Endodermal cell (in vitro differentiated cells): ENCODE measurements around the gene IL24. TPM values are rescaled to one million over a fixed set of nuclear protein-coding genes. Genes with fewer than 3 reads are reported as not detected.

Experiments used
- DNase-seq: peaks from one replicate; pipeline ENCODE4 v3.0.0-alpha.2; 2017
- H3K27ac ChIP-seq: 2 replicates; pipeline ENCODE4 v1.5.1; 2013; ENCODE audit warnings: mild to moderate bottlenecking, low read depth, low read length, moderate library complexity
- H3K27me3 ChIP-seq: 2 replicates; pipeline ENCODE4 v1.6.1; 2013; ENCODE audit warnings: mild to moderate bottlenecking, low read length, moderate library complexity; ENCODE audit not compliant: insufficient read depth, control insufficient read depth, poor library complexity, severe bottlenecking
- H3K36me3 ChIP-seq: 2 replicates; pipeline ENCODE4 v1.7.0; 2013; ENCODE audit warnings: mild to moderate bottlenecking, low read length, moderate library complexity; ENCODE audit not compliant: control insufficient read depth, insufficient read depth
- H3K4me1 ChIP-seq: one replicate; pipeline ENCODE4 v1.7.0; 2013; ENCODE audit warnings: low read length; ENCODE audit not compliant: control insufficient read depth, insufficient read depth
- H3K4me3 ChIP-seq: 2 replicates; pipeline ENCODE4 v1.5.1; 2013; ENCODE audit warnings: mild to moderate bottlenecking, low read length, moderate library complexity
- H3K9ac ChIP-seq: 2 replicates; pipeline ENCODE4 v1.6.1; 2013; ENCODE audit warnings: mild to moderate bottlenecking, low read length, moderate library complexity; ENCODE audit not compliant: poor library complexity, severe bottlenecking; ENCODE audit errors: extremely low read depth
- H3K9me3 ChIP-seq: 2 replicates; pipeline ENCODE4 v1.6.1; 2013; ENCODE audit warnings: mild to moderate bottlenecking, low read length, moderate library complexity; ENCODE audit not compliant: control insufficient read depth
- H3K27ac Mint-ChIP-seq: 2 replicates; pipeline ENCODE4 v1.8.0; 2020; ENCODE audit warnings: mixed read lengths
- H3K27me3 Mint-ChIP-seq: 2 replicates; pipeline ENCODE4 v1.8.0; 2021; ENCODE audit warnings: mild to moderate bottlenecking, mixed read lengths; ENCODE audit not compliant: insufficient read depth
- H3K36me3 Mint-ChIP-seq: 2 replicates; pipeline ENCODE4 v1.8.0; 2020; ENCODE audit warnings: low read depth, mixed read lengths
- H3K4me1 Mint-ChIP-seq: 2 replicates; pipeline ENCODE4 v1.8.0; 2020; ENCODE audit warnings: mixed read lengths
- H3K4me3 Mint-ChIP-seq: 2 replicates; pipeline ENCODE4 v1.8.0; 2020; ENCODE audit warnings: mild to moderate bottlenecking, moderate library complexity, mixed read lengths
- H3K9me3 Mint-ChIP-seq: 2 replicates; pipeline ENCODE4 v1.8.0; 2020; ENCODE audit warnings: mild to moderate bottlenecking, mixed read lengths
- WGBS, 2 experiments: methylation state at CpG; one replicate each; pipeline versions ENCODE4 v1.1.5 to v1.1.7; 2013; ENCODE audit warnings: missing lambda C conversion rate in 2 of 2, mixed read lengths in 1 of 2; ENCODE audit not compliant: insufficient coverage in 1 of 2, insufficient read length in 1 of 2; 5-methylcytosine and 5-hydroxymethylcytosine counted together
- total RNA-seq, 2 donors: library from RNA; stranded (reverse); fragmentation: NEBNext Ultra II Directional in 1 of 2; extraction: Animal tissue kit (Norgen Biotek cat#: 25700) in 1 of 2; gene quantifications; 2 replicates in 1 of 2; 3 replicates in 1 of 2; pipeline ENCODE4 v1.2.1, GENCODE V29; 2021
- TF ChIP-seq, protein P1 (sequence below): fragments of 200-600 bp; sonication (generic); conservative IDR thresholded peaks from 2 replicates; pipeline ENCODE4 v1.5.0; 2021; ENCODE audit warnings: antibody characterized with exemption, mild to moderate bottlenecking

Gene IL24
- total RNA-seq, 2 donors from 2014 or later, result not detected

DNA sequence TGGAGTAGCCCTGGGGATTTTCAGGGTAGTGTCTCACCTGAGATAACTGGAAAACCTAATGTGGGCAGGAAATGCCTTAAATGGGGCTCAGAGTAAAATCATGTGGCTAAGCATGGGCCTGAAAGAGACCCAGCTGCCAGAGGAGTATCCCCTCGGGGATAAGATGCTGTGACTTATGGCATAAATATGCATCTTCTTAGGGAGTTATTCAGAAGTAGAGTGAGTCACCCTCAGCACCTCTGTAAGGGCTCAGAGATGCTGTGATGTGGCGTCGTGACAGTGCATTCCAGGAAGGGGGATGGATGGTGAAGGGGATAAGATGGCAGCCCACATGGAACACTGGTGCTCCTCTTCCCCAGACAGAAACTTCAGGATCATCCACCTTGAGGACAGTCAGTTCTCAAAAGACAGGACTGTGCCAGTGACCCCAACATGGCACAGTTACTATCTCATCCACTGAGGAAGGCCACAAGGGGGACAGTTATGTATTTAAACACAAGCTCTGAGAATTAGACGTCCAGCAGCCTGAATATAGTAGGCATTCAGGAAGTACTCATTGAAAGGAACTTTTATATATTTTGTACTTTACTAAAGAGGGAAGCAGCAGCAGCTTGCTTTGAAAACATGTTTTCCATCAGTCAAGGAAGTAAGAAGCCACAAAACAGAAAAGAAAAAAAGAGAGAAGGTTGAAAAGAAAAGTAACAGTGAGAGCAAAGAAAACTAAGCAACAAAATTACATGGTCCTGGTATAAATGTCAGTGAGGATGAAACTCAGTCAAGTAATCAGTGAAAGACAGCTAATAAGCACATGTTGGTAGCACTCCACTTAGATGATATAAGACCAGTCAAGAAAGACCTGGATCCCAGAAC, 8.3 kb downstream of the IL24 start:
- no peak for DNase-seq
- Histone ChIP-seq H3K4me1 (no peaks in the 10 kb centered on the region), H3K4me3 (no peak overlapping the region), H3K9ac (no peak overlapping the region), H3K27me3 (peaks cover 55% of the 10 kb centered on the region), H3K36me3 (no peaks in the 10 kb centered on the region), H3K27ac (no peak overlapping the region), H3K9me3 (no peaks in the 10 kb centered on the region)
- Mint-ChIP-seq H3K9me3 (no peaks in the 10 kb centered on the region), H3K4me3 (no peak overlapping the region), H3K4me1 (peaks cover 4% of the 10 kb centered on the region), H3K27ac (no peak overlapping the region), H3K27me3 (peaks cover 65% of the 10 kb centered on the region), H3K36me3 (no peaks in the 10 kb centered on the region)
- WGBS, 2 experiments, result 50 to 74% methylated on average over 1 to 4 of the region's 4 CpGs
- TF ChIP-seq, protein P1, sequence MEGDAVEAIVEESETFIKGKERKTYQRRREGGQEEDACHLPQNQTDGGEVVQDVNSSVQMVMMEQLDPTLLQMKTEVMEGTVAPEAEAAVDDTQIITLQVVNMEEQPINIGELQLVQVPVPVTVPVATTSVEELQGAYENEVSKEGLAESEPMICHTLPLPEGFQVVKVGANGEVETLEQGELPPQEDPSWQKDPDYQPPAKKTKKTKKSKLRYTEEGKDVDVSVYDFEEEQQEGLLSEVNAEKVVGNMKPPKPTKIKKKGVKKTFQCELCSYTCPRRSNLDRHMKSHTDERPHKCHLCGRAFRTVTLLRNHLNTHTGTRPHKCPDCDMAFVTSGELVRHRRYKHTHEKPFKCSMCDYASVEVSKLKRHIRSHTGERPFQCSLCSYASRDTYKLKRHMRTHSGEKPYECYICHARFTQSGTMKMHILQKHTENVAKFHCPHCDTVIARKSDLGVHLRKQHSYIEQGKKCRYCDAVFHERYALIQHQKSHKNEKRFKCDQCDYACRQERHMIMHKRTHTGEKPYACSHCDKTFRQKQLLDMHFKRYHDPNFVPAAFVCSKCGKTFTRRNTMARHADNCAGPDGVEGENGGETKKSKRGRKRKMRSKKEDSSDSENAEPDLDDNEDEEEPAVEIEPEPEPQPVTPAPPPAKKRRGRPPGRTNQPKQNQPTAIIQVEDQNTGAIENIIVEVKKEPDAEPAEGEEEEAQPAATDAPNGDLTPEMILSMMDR, result no peak

DNA sequence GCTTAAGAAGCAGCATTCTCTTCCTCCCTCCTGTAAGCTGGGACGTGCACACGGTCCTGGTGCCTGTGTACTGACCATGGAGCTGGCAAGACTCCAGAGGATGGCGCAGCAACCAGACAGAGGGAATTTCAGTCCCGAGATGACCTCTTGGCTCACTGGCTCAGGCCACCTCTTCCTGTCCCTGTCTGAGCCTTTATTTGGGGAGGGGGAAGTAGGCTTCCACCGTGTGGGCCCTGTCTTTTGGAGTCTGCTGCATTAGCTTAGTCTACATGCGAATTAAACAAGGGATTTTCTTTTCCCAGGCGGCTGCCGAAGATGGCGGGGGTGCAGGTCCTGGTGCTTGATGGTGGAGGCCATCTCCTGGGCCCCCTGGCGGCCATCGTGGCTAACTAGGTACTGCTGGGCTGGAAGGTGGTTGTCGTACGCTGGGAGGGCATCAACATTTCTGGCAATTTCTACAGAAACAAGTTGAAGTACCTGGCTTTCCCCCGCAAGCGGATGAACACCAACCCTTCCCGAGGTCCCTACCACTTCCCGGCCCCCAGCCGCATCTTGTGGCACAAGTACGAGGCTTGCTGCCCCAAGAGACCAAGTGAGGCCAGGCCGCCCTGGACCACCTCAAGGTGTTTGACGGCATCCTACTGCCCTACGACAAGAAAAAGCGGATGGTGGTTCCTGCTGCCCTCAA, 10.2 kb downstream of the IL24 start:
- Mint-ChIP-seq H3K9me3 (no peaks in the 10 kb centered on the region), H3K27ac (no peak overlapping the region), H3K4me1 (peaks cover 4% of the 10 kb centered on the region), H3K36me3 (no peaks in the 10 kb centered on the region), H3K4me3 (no peak overlapping the region), H3K27me3 (peaks cover 66% of the 10 kb centered on the region)
- Histone ChIP-seq H3K27me3 (peaks cover 60% of the 10 kb centered on the region), H3K27ac (no peak overlapping the region), H3K4me3 (no peak overlapping the region), H3K36me3 (no peaks in the 10 kb centered on the region), H3K4me1 (no peaks in the 10 kb centered on the region), H3K9ac (no peak overlapping the region), H3K9me3 (no peaks in the 10 kb centered on the region)
- WGBS, 2 experiments, result 79 to 87% methylated on average over 15 to 23 of the region's 23 CpGs
- TF ChIP-seq, protein P1, result peak; percentile 68
- DNase-seq, result peak; percentile 78

DNA sequence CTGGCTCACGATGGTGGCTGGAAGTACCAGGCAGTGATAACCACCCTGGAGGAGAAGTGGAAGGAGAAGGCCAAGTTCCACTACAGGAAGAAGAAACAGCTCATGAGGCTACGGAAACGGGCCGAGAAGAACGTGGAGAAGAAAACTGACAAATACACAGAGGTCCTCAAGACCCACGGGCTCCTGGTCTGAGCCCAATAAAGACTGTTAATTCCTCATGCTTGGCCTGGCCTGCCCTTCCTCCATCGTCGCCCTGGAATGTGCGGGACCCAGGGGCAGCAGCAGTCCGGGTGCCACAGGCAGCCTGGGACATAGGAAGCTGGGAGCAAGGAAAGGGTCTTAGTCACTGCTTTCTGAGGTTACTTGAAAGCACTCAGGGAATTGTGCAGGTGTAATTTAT, 10.8 kb downstream of the IL24 start:
- peaks cover 4% of the 10 kb centered on the region for H3K4me1 Mint-ChIP-seq
- peaks cover 69% of the 10 kb centered on the region for H3K27me3 Mint-ChIP-seq
- no peak overlapping the region for H3K27ac ChIP-seq
- no peaks in the 10 kb centered on the region for H3K9me3 Mint-ChIP-seq
- H3K9ac ChIP-seq, result no peak overlapping the region
- H3K4me3 ChIP-seq, result no peak overlapping the region
- no peak overlapping the region for H3K4me3 Mint-ChIP-seq
- H3K4me1 ChIP-seq, result no peaks in the 10 kb centered on the region
- peaks cover 59% of the 10 kb centered on the region for H3K27me3 ChIP-seq
- no peak overlapping the region for H3K27ac Mint-ChIP-seq
- no peaks in the 10 kb centered on the region for H3K36me3 ChIP-seq
- H3K9me3 ChIP-seq, result no peaks in the 10 kb centered on the region
- H3K36me3 Mint-ChIP-seq, result no peaks in the 10 kb centered on the region
- 92 to 94% methylated on average over 2 to 10 of the region's 10 CpGs for WGBS, 2 experiments
- DNase-seq, result no peak
- TF ChIP-seq, protein P1, result no peak
